Measurements from ENCODE around the gene AMPD1. TPM values are rescaled to one million over a fixed set of nuclear protein-coding genes. Genes with fewer than 3 reads are reported as not detected.

AMPD1 gene
- total RNA-seq, 1 donor = not detected

DNA sequence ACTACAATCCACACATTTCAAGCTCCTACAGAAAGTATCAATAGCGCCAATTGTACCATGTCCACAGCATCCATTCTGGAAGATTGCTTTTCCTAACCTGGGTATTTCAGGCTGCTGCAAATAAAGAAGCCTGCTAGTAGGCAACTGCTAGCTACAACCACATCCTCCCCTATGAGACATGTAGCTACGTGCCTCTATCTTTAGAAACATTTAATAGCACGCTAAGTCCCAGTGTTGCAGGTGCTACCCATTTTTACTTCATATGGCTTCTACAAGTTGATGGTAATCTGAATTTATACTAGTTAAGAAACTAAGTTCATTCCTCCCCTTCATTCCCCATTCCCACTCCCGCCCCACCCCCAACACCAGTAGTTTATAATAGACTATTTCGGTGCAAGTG lies 7.4 kb upstream of the AMPD1 start:
- TF ChIP-seq CTCF (IDR thresholded peaks at IDR 0.05; ENCODE audit: insufficient read depth, low read length) = no peak
- no peak overlapping the region for H3K4me3 ChIP-seq (ENCODE audit: low read depth, low read length)
- no peak for DNase-seq (ENCODE audit: low read depth)

DNA sequence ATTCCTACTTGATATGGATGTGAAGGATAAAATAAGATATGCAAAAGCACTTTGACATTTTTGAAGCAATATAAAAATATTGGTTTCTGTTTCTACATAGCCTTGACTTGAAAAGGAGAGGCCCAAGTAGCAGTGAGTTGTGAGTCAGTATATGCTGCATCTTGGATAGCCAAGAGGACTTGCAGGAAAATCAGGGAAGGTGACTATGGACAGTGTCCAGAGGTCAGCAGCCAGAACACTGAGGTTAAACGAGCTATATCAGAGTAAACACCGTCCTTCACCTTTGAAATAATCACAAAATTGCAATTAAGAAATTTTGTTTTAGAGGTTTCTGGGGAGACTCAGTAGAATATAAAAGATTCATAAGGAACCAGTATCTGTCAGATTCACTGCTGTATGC lies 6.6 kb upstream of the AMPD1 start:
- DNase-seq (ENCODE audit: low read depth) = no peak
- H3K4me3 ChIP-seq (ENCODE audit: low read depth, low read length) = no peak overlapping the region
- no peak for TF ChIP-seq CTCF (IDR thresholded peaks at IDR 0.05; ENCODE audit: insufficient read depth, low read length)

GRCh38 chr1:114700036-114700600 lies 4.8 kb upstream of the AMPD1 start:
- H3K4me3 ChIP-seq (ENCODE audit: low read depth, low read length) = no peak overlapping the region
- TF ChIP-seq CTCF (IDR thresholded peaks at IDR 0.05; ENCODE audit: insufficient read depth, low read length) = no peak
- DNase-seq (ENCODE audit: low read depth) = peak; percentile 10

DNA sequence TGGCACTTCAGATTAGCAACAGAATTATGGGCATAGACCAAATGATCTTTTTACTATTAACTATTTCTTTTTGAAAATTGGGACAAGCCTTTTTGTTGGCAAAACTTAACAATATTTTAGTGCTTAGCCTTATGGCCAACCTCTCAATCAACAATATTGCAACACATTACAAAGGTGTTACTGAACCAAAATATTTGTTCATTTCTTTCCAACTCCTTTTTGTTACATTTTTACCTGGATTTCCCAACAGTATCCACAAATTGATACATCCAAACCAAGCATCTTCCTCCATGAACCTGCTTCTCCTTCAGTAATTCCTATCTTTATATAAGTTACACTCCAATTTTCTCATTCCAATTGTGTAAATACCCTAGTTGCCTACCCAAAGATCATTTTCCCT lies 1.5 kb upstream of the AMPD1 start:
- no peak overlapping the region for H3K4me3 ChIP-seq (ENCODE audit: low read depth, low read length)
- DNase-seq (ENCODE audit: low read depth) = no peak
- no peak for TF ChIP-seq CTCF (IDR thresholded peaks at IDR 0.05; ENCODE audit: insufficient read depth, low read length)

DNA sequence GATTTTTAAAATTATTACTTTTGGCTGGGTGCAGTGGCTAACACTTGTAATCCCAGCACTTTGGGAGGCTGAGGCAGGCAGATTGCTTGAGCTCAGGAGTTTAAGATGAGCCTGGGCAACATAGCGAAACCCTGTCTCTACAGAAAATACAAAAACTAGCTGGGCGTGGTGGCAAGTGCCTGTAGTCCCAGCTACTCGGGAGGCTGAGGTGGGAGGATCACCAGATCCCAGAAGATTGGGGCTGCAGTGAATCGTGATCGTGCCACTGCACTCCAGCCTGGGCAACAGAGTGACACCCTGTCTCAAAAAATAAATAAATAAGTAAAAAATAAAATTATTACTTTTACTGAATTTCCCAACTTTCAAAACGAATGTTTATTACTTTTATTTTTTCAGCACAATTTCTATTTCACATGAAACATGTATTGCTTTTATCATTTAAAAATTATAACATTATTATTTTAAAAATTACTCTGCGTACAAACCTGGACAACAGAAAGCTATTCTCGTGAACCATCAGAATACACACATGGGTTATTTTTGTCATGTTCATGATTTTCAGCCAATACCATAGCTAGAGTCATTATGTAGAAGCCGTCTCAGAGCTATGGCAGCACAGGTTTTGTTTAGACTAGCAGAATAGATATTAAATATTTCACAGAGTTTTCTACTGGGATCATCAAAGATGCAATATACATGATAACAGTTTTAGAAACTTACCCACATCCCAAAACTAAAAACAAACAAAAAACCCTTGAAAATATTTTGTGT lies 621 bp downstream of the AMPD1 start:
- no peak for TF ChIP-seq CTCF (IDR thresholded peaks at IDR 0.05; ENCODE audit: insufficient read depth, low read length)
- DNase-seq (ENCODE audit: low read depth) = no peak
- no peak overlapping the region for H3K4me3 ChIP-seq (ENCODE audit: low read depth, low read length)

GRCh38 chr1:114692947-114693346 lies 2.4 kb downstream of the AMPD1 start:
- no peak overlapping the region for H3K4me3 ChIP-seq (ENCODE audit: low read depth, low read length)
- DNase-seq (ENCODE audit: low read depth) = no peak
- TF ChIP-seq CTCF (IDR thresholded peaks at IDR 0.05; ENCODE audit: insufficient read depth, low read length) = no peak

All from fibroblast of the aortic adventitia (primary cell).